Mesendoderm (in vitro differentiated cells): ENCODE results near the gene YEATS4.

Experiments used
- DNase-seq: peaks from one replicate; pipeline ENCODE4 v3.0.0; 2013
- H2AK5ac ChIP-seq: 2 replicates; pipeline ENCODE4 v1.6.1; 2013; ENCODE audit warnings: low read length, inconsistent platforms
- H2BK120ac ChIP-seq: 2 replicates; pipeline ENCODE4 v1.6.1; 2013; ENCODE audit warnings: low read depth, mild to moderate bottlenecking, low read length, moderate library complexity, mixed read lengths
- H2BK15ac ChIP-seq: replicated peaks from 2 replicates; pipeline ENCODE4 v1.6.1; 2013; ENCODE audit warnings: low read depth, mild to moderate bottlenecking, moderate library complexity
- H2BK5ac ChIP-seq: 2 replicates; pipeline ENCODE4 v1.6.1; 2013; ENCODE audit warnings: low read length, inconsistent platforms
- H3K18ac ChIP-seq: 2 replicates; pipeline ENCODE4 v1.6.1; 2013; ENCODE audit warnings: mild to moderate bottlenecking, low read length, mixed read lengths
- H3K23ac ChIP-seq: one replicate; pipeline ENCODE4 v1.6.1; 2013; ENCODE audit warnings: low read length
- H3K27ac ChIP-seq: 2 replicates; pipeline ENCODE4 v1.5.1; 2013; ENCODE audit warnings: low read depth, mild to moderate bottlenecking, inconsistent platforms, low read length, moderate library complexity
- H3K27me3 ChIP-seq: 2 replicates; pipeline ENCODE4 v1.6.1; 2013; ENCODE audit warnings: low read length, control low read depth, mild to moderate bottlenecking, inconsistent platforms; ENCODE audit not compliant: insufficient read depth, poor library complexity
- H3K36me3 ChIP-seq: 2 replicates; pipeline ENCODE4 v1.6.1; 2013; ENCODE audit warnings: low read length, inconsistent platforms; ENCODE audit not compliant: control insufficient read depth, insufficient read depth
- H3K4ac ChIP-seq: one replicate; pipeline ENCODE4 v1.6.1; 2013; ENCODE audit warnings: low read depth, mild to moderate bottlenecking, low read length, moderate library complexity
- H3K4me1 ChIP-seq: 2 replicates; pipeline ENCODE4 v1.6.1; 2013; ENCODE audit warnings: low read depth, low read length, inconsistent platforms; ENCODE audit not compliant: control insufficient read depth
- H3K4me2 ChIP-seq: 2 replicates; pipeline ENCODE4 v1.6.1; 2013; ENCODE audit warnings: low read length
- H3K4me3 ChIP-seq: 2 replicates; pipeline ENCODE4 v1.5.1; 2013; ENCODE audit warnings: mild to moderate bottlenecking, low read length
- H3K56ac ChIP-seq: one replicate; pipeline ENCODE4 v1.6.1; 2013; ENCODE audit warnings: low read length
- H3K79me1 ChIP-seq: 2 replicates; pipeline ENCODE4 v1.6.1; 2013; ENCODE audit warnings: low read length, inconsistent platforms
- H3K79me2 ChIP-seq: 2 replicates; pipeline ENCODE4 v1.6.1; 2013; ENCODE audit warnings: mild to moderate bottlenecking, low read length; ENCODE audit not compliant: control insufficient read depth, insufficient read depth
- H3K9ac ChIP-seq: 2 replicates; pipeline ENCODE4 v1.6.1; 2013; ENCODE audit warnings: low read length, inconsistent platforms
- H4K5ac ChIP-seq: one replicate; pipeline ENCODE4 v1.6.1; 2013; ENCODE audit warnings: low read length
- H4K8ac ChIP-seq: one replicate; pipeline ENCODE4 v1.6.1; 2013; ENCODE audit warnings: low read depth, mild to moderate bottlenecking, control low read depth, low read length, moderate library complexity
- WGBS: extraction: QIAGEN DNeasy Blood & Tissue Kit; methylation state at CpG from one replicate; pipeline ENCODE4 v1.1.7; 2013; ENCODE audit warnings: low lambda C conversion rate, missing lambda C conversion rate; ENCODE audit not compliant: insufficient coverage; ENCODE audit errors: extremely low coverage; 5-methylcytosine and 5-hydroxymethylcytosine counted together

Gene YEATS4

GRCh38 chr12:69401940-69402339 is 42.4 kb downstream of the YEATS4 start:
- no peaks in the 10 kb centered on the region for H3K4me1 ChIP-seq
- H3K4me3 ChIP-seq, result no peak overlapping the region
- no peak for DNase-seq
- no peak overlapping the region for H3K9ac ChIP-seq
- no peak overlapping the region for H3K23ac ChIP-seq
- H3K56ac ChIP-seq, result no peak overlapping the region
- no peaks in the 10 kb centered on the region for H3K79me1 ChIP-seq
- H2BK5ac ChIP-seq, result no peak overlapping the region
- H3K27me3 ChIP-seq, result no peaks in the 10 kb centered on the region
- H2BK120ac ChIP-seq, result no peak overlapping the region
- no peak overlapping the region for H4K8ac ChIP-seq
- no peak overlapping the region for H4K5ac ChIP-seq
- no peak overlapping the region for H3K18ac ChIP-seq
- no peaks in the 10 kb centered on the region for H3K36me3 ChIP-seq
- no peaks in the 10 kb centered on the region for H3K79me2 ChIP-seq
- no peak overlapping the region for H3K27ac ChIP-seq
- no peak overlapping the region for H3K4me2 ChIP-seq
- no peak overlapping the region for H2BK15ac ChIP-seq
- H2AK5ac ChIP-seq, result no peak overlapping the region
- no peak overlapping the region for H3K4ac ChIP-seq
- WGBS, result no CpG with 5 or more reads among the region's 4 CpGs

GRCh38 chr12:69404851-69405565 is 45.5 kb downstream of the YEATS4 start:
- Histone ChIP-seq H3K36me3 (no peaks in the 10 kb centered on the region), H3K18ac (no peak overlapping the region), H2BK5ac (no peak overlapping the region), H2BK15ac (no peak overlapping the region), H3K9ac (no peak overlapping the region), H3K56ac (no peak overlapping the region), H3K79me2 (no peaks in the 10 kb centered on the region), H3K79me1 (no peaks in the 10 kb centered on the region), H3K23ac (no peak overlapping the region), H3K4me3 (no peak overlapping the region), H4K8ac (no peak overlapping the region), H3K4me1 (no peaks in the 10 kb centered on the region), H2BK120ac (no peak overlapping the region), H3K27me3 (no peaks in the 10 kb centered on the region), H3K4me2 (no peak overlapping the region), H3K27ac (no peak overlapping the region), H2AK5ac (no peak overlapping the region), H3K4ac (no peak overlapping the region), H4K5ac (no peak overlapping the region)
- no peak for DNase-seq
- no CpG with 5 or more reads among the region's 7 CpGs for WGBS

GRCh38 chr12:69405566-69405865 is 46.0 kb downstream of the YEATS4 start:
- H3K27ac ChIP-seq, result no peak overlapping the region
- H3K4me2 ChIP-seq, result no peak overlapping the region
- H3K27me3 ChIP-seq, result no peaks in the 10 kb centered on the region
- no peak overlapping the region for H4K5ac ChIP-seq
- no peak overlapping the region for H2BK15ac ChIP-seq
- WGBS, result no CpG with 5 or more reads among the region's 4 CpGs
- no peaks in the 10 kb centered on the region for H3K36me3 ChIP-seq
- H3K23ac ChIP-seq, result no peak overlapping the region
- no peak overlapping the region for H2BK5ac ChIP-seq
- H2BK120ac ChIP-seq, result no peak overlapping the region
- no peaks in the 10 kb centered on the region for H3K79me2 ChIP-seq
- H3K4me1 ChIP-seq, result no peaks in the 10 kb centered on the region
- no peak for DNase-seq
- no peak overlapping the region for H2AK5ac ChIP-seq
- H4K8ac ChIP-seq, result no peak overlapping the region
- no peak overlapping the region for H3K56ac ChIP-seq
- H3K4ac ChIP-seq, result no peak overlapping the region
- no peak overlapping the region for H3K18ac ChIP-seq
- no peak overlapping the region for H3K9ac ChIP-seq
- H3K79me1 ChIP-seq, result no peaks in the 10 kb centered on the region
- H3K4me3 ChIP-seq, result no peak overlapping the region

- H3K36me3 ChIP-seq, result no peaks in the 10 kb centered on the region
- no peak overlapping the region for H2BK120ac ChIP-seq
- H3K23ac ChIP-seq, result no peak overlapping the region
- no peak overlapping the region for H2BK15ac ChIP-seq
- H3K79me2 ChIP-seq, result no peaks in the 10 kb centered on the region
- H3K4me1 ChIP-seq, result no peaks in the 10 kb centered on the region
- H2AK5ac ChIP-seq, result no peak overlapping the region
- no peak overlapping the region for H4K8ac ChIP-seq
- DNase-seq, result no peak
- H4K5ac ChIP-seq, result no peak overlapping the region
- no peak overlapping the region for H3K27ac ChIP-seq
- no peak overlapping the region for H3K56ac ChIP-seq
- WGBS, result no CpG with 5 or more reads among the region's 2 CpGs
- no peak overlapping the region for H3K4me3 ChIP-seq
- no peak overlapping the region for H3K4ac ChIP-seq
- no peaks in the 10 kb centered on the region for H3K27me3 ChIP-seq
- H2BK5ac ChIP-seq, result no peak overlapping the region
- H3K18ac ChIP-seq, result no peak overlapping the region
- H3K9ac ChIP-seq, result no peak overlapping the region
- no peak overlapping the region for H3K4me2 ChIP-seq
- no peaks in the 10 kb centered on the region for H3K79me1 ChIP-seq
These were observed 46.7 kb downstream of the YEATS4 start for GRCh38 chr12:69406217-69406616.

GRCh38 chr12:69410571-69410970 is 51.0 kb downstream of the YEATS4 start:
- no peak overlapping the region for H3K9ac ChIP-seq
- H3K56ac ChIP-seq, result no peak overlapping the region
- no peaks in the 10 kb centered on the region for H3K36me3 ChIP-seq
- H3K4me3 ChIP-seq, result no peak overlapping the region
- no CpG with 5 or more reads among the region's 9 CpGs for WGBS
- H3K79me2 ChIP-seq, result no peaks in the 10 kb centered on the region
- no peak overlapping the region for H4K5ac ChIP-seq
- no peaks in the 10 kb centered on the region for H3K4me1 ChIP-seq
- H2BK120ac ChIP-seq, result no peak overlapping the region
- DNase-seq, result no peak
- H3K4ac ChIP-seq, result no peak overlapping the region
- H4K8ac ChIP-seq, result no peak overlapping the region
- no peak overlapping the region for H3K18ac ChIP-seq
- no peak overlapping the region for H2BK15ac ChIP-seq
- H2AK5ac ChIP-seq, result no peak overlapping the region
- H3K4me2 ChIP-seq, result no peak overlapping the region
- no peaks in the 10 kb centered on the region for H3K79me1 ChIP-seq
- no peak overlapping the region for H3K23ac ChIP-seq
- H2BK5ac ChIP-seq, result no peak overlapping the region
- no peaks in the 10 kb centered on the region for H3K27me3 ChIP-seq
- no peak overlapping the region for H3K27ac ChIP-seq

GRCh38 chr12:69412655-69413054 is 53.1 kb downstream of the YEATS4 start:
- H3K18ac ChIP-seq, result no peak overlapping the region
- H3K23ac ChIP-seq, result no peak overlapping the region
- no peaks in the 10 kb centered on the region for H3K79me1 ChIP-seq
- H3K36me3 ChIP-seq, result no peaks in the 10 kb centered on the region
- H3K27me3 ChIP-seq, result no peaks in the 10 kb centered on the region
- H3K4me1 ChIP-seq, result no peaks in the 10 kb centered on the region
- H2AK5ac ChIP-seq, result no peak overlapping the region
- no peak overlapping the region for H3K4me3 ChIP-seq
- H3K27ac ChIP-seq, result no peak overlapping the region
- H4K5ac ChIP-seq, result no peak overlapping the region
- no peak overlapping the region for H2BK15ac ChIP-seq
- no peak overlapping the region for H3K4ac ChIP-seq
- H4K8ac ChIP-seq, result no peak overlapping the region
- no peaks in the 10 kb centered on the region for H3K79me2 ChIP-seq
- H2BK120ac ChIP-seq, result no peak overlapping the region
- H2BK5ac ChIP-seq, result no peak overlapping the region
- no peak overlapping the region for H3K56ac ChIP-seq
- WGBS, result no CpG with 5 or more reads among the region's 3 CpGs
- no peak overlapping the region for H3K4me2 ChIP-seq
- H3K9ac ChIP-seq, result no peak overlapping the region
- no peak for DNase-seq
